ENCODE results near the gene PGAM1. TPM values are rescaled to one million over a fixed set of nuclear protein-coding genes. Genes with fewer than 3 reads are reported as not detected.
A peak's percentile ranks its signal among the peaks of the same experiment; 100 is the strongest.

PGAM1 gene
- polyA plus RNA-seq, 1 donor = 138 TPM

GRCh38 chr10:97385565-97385964 lies 40.4 kb upstream of the PGAM1 start:
- no peaks in the 10 kb centered on the region for H3K9me3 ChIP-seq (ENCODE audit: control insufficient read depth, low read depth, low read length)
- no CpG with 5 or more reads among the region's 7 CpGs for WGBS (ENCODE audit: insufficient coverage, low lambda C conversion rate)
- no peak overlapping the region for H3K4me3 ChIP-seq (ENCODE audit: low read length)
- peaks cover 11% of the 10 kb centered on the region for H3K4me1 ChIP-seq (ENCODE audit: control insufficient read depth, insufficient read depth, low read length)
- no peak overlapping the region for H3K27ac ChIP-seq (ENCODE audit: low read length)
- H3K27me3 ChIP-seq (ENCODE audit: control insufficient read depth, insufficient read depth, low read length) = no peaks in the 10 kb centered on the region
- no peak for DNase-seq
- peaks cover 47% of the 10 kb centered on the region for H3K36me3 ChIP-seq (ENCODE audit: control insufficient read depth, insufficient read depth, low read length)

GRCh38 chr10:97388152-97388551 lies 37.8 kb upstream of the PGAM1 start:
- Histone ChIP-seq H3K4me1 (ENCODE audit: control insufficient read depth, insufficient read depth, low read length) (no peaks in the 10 kb centered on the region), H3K4me3 (ENCODE audit: low read length) (no peak overlapping the region), H3K27ac (ENCODE audit: low read length) (no peak overlapping the region), H3K36me3 (ENCODE audit: control insufficient read depth, insufficient read depth, low read length) (peaks cover 53% of the 10 kb centered on the region), H3K27me3 (ENCODE audit: control insufficient read depth, insufficient read depth, low read length) (no peaks in the 10 kb centered on the region), H3K9me3 (ENCODE audit: control insufficient read depth, low read depth, low read length) (no peaks in the 10 kb centered on the region)
- no peak for DNase-seq
- no CpG with 5 or more reads among the region's 5 CpGs for WGBS (ENCODE audit: insufficient coverage, low lambda C conversion rate)

GRCh38 chr10:97390091-97390490 lies 35.9 kb upstream of the PGAM1 start:
- no peaks in the 10 kb centered on the region for H3K4me1 ChIP-seq (ENCODE audit: control insufficient read depth, insufficient read depth, low read length)
- no CpG with 5 or more reads among the region's 5 CpGs for WGBS (ENCODE audit: insufficient coverage, low lambda C conversion rate)
- DNase-seq = no peak
- no peaks in the 10 kb centered on the region for H3K27me3 ChIP-seq (ENCODE audit: control insufficient read depth, insufficient read depth, low read length)
- no peak overlapping the region for H3K27ac ChIP-seq (ENCODE audit: low read length)
- H3K36me3 ChIP-seq (ENCODE audit: control insufficient read depth, insufficient read depth, low read length) = peaks cover 52% of the 10 kb centered on the region
- no peaks in the 10 kb centered on the region for H3K9me3 ChIP-seq (ENCODE audit: control insufficient read depth, low read depth, low read length)
- no peak overlapping the region for H3K4me3 ChIP-seq (ENCODE audit: low read length)

- peaks cover 46% of the 10 kb centered on the region for H3K36me3 ChIP-seq (ENCODE audit: control insufficient read depth, insufficient read depth, low read length)
- no peak for DNase-seq
These were observed 32.9 kb upstream of the PGAM1 start for GRCh38 chr10:97393034-97393573.

GRCh38 chr10:97396056-97396455 lies 29.9 kb upstream of the PGAM1 start:
- WGBS (ENCODE audit: insufficient coverage, low lambda C conversion rate) = no CpG with 5 or more reads among the region's 4 CpGs
- H3K4me3 ChIP-seq (ENCODE audit: low read length) = no peak overlapping the region
- DNase-seq = no peak
- H3K27me3 ChIP-seq (ENCODE audit: control insufficient read depth, insufficient read depth, low read length) = no peaks in the 10 kb centered on the region
- peaks cover 23% of the 10 kb centered on the region for H3K36me3 ChIP-seq (ENCODE audit: control insufficient read depth, insufficient read depth, low read length)
- no peak overlapping the region for H3K27ac ChIP-seq (ENCODE audit: low read length)
- H3K9me3 ChIP-seq (ENCODE audit: control insufficient read depth, low read depth, low read length) = no peaks in the 10 kb centered on the region
- H3K4me1 ChIP-seq (ENCODE audit: control insufficient read depth, insufficient read depth, low read length) = peaks cover 3% of the 10 kb centered on the region

More at GRCh38 chr10:97393034-97393573, 32.9 kb upstream of the PGAM1 start:
- Histone ChIP-seq H3K4me3 (ENCODE audit: low read length) (no peak overlapping the region), H3K9me3 (ENCODE audit: control insufficient read depth, low read depth, low read length) (no peaks in the 10 kb centered on the region), H3K4me1 (ENCODE audit: control insufficient read depth, insufficient read depth, low read length) (no peaks in the 10 kb centered on the region), H3K27me3 (ENCODE audit: control insufficient read depth, insufficient read depth, low read length) (no peaks in the 10 kb centered on the region), H3K27ac (ENCODE audit: low read length) (no peak overlapping the region)
- no CpG with 5 or more reads among the region's 8 CpGs for WGBS (ENCODE audit: insufficient coverage, low lambda C conversion rate)

GRCh38 chr10:97399843-97400545 lies 26.0 kb upstream of the PGAM1 start:
- Histone ChIP-seq H3K27me3 (ENCODE audit: control insufficient read depth, insufficient read depth, low read length) (no peaks in the 10 kb centered on the region), H3K4me1 (ENCODE audit: control insufficient read depth, insufficient read depth, low read length) (peaks cover 3% of the 10 kb centered on the region), H3K9me3 (ENCODE audit: control insufficient read depth, low read depth, low read length) (no peaks in the 10 kb centered on the region), H3K27ac (ENCODE audit: low read length) (peak overlapping the region; percentile 64), H3K4me3 (ENCODE audit: low read length) (peak overlapping the region; percentile 75), H3K36me3 (ENCODE audit: control insufficient read depth, insufficient read depth, low read length) (peaks cover 12% of the 10 kb centered on the region)
- DNase-seq = peak; percentile 81 to 89
- WGBS (ENCODE audit: insufficient coverage, low lambda C conversion rate) = 33% methylated on average over 1 of the region's 21 CpGs

- H3K36me3 ChIP-seq (ENCODE audit: control insufficient read depth, insufficient read depth, low read length) = peaks cover 7% of the 10 kb centered on the region
- no peaks in the 10 kb centered on the region for H3K9me3 ChIP-seq (ENCODE audit: control insufficient read depth, low read depth, low read length)
- peaks cover 3% of the 10 kb centered on the region for H3K4me1 ChIP-seq (ENCODE audit: control insufficient read depth, insufficient read depth, low read length)
- peak within 1 kb of the TSS; percentile 64 for H3K27ac ChIP-seq (ENCODE audit: low read length)
- no CpG with 5 or more reads among the region's 39 CpGs for WGBS (ENCODE audit: insufficient coverage, low lambda C conversion rate)
- peak within 1 kb of the TSS; percentile 75 for H3K4me3 ChIP-seq (ENCODE audit: low read length)
- peak; percentile 96 to 97 for DNase-seq
- H3K27me3 ChIP-seq (ENCODE audit: control insufficient read depth, insufficient read depth, low read length) = no peaks in the 10 kb centered on the region
These were observed 25.1 kb upstream of the PGAM1 start, which contains the start of gene RRP12 for GRCh38 chr10:97400665-97401454. RRP12 (minus strand) TSS chr10:97401340; CDS start chr10:97401231, 109 bp downstream.

GRCh38 chr10:97401455-97401919 lies 24.5 kb upstream of the PGAM1 start:
- Histone ChIP-seq H3K36me3 (ENCODE audit: control insufficient read depth, insufficient read depth, low read length) (peaks cover under 1% of the 10 kb centered on the region), H3K4me3 (ENCODE audit: low read length) (peak overlapping the region; percentile 75), H3K9me3 (ENCODE audit: control insufficient read depth, low read depth, low read length) (no peaks in the 10 kb centered on the region), H3K27me3 (ENCODE audit: control insufficient read depth, insufficient read depth, low read length) (no peaks in the 10 kb centered on the region), H3K27ac (ENCODE audit: low read length) (peak overlapping the region; percentile 30), H3K4me1 (ENCODE audit: control insufficient read depth, insufficient read depth, low read length) (peaks cover 3% of the 10 kb centered on the region)
- DNase-seq = no peak
- 96% methylated on average over 4 of the region's 13 CpGs for whole genome bisulfite sequencing (ENCODE audit: insufficient coverage, low lambda C conversion rate)

GRCh38 chr10:97404044-97404443 lies 21.9 kb upstream of the PGAM1 start:
- Histone ChIP-seq H3K36me3 (ENCODE audit: control insufficient read depth, insufficient read depth, low read length) (no peaks in the 10 kb centered on the region), H3K27ac (ENCODE audit: low read length) (no peak overlapping the region), H3K9me3 (ENCODE audit: control insufficient read depth, low read depth, low read length) (no peaks in the 10 kb centered on the region), H3K4me3 (ENCODE audit: low read length) (no peak overlapping the region), H3K27me3 (ENCODE audit: control insufficient read depth, insufficient read depth, low read length) (no peaks in the 10 kb centered on the region), H3K4me1 (ENCODE audit: control insufficient read depth, insufficient read depth, low read length) (peaks cover 8% of the 10 kb centered on the region)
- no peak for DNase-seq

- WGBS (ENCODE audit: insufficient coverage, low lambda C conversion rate) = 43% methylated on average over 1 of the region's 3 CpGs
- H3K4me1 ChIP-seq (ENCODE audit: control insufficient read depth, insufficient read depth, low read length) = peaks cover 5% of the 10 kb centered on the region
These were observed 19.9 kb upstream of the PGAM1 start for GRCh38 chr10:97406064-97406463.

More at GRCh38 chr10:97406064-97406463, 19.9 kb upstream of the PGAM1 start:
- Histone ChIP-seq H3K36me3 (ENCODE audit: control insufficient read depth, insufficient read depth, low read length) (no peaks in the 10 kb centered on the region), H3K9me3 (ENCODE audit: control insufficient read depth, low read depth, low read length) (no peaks in the 10 kb centered on the region), H3K27ac (ENCODE audit: low read length) (no peak overlapping the region), H3K27me3 (ENCODE audit: control insufficient read depth, insufficient read depth, low read length) (no peaks in the 10 kb centered on the region), H3K4me3 (ENCODE audit: low read length) (no peak overlapping the region)
- no peak for DNase-seq
